GM21423 (cell line): Measurements from ENCODE around the gene TNRC18.
"Not testable (repeated sequence)": the region's sequence is repeated elsewhere in the genome, so short reads cannot be mapped to it uniquely, and the experiment has no call there.

Source experiments
- ATAC-seq: cut with Tn5 transposase; IDR thresholded peaks from one replicate; pipeline ENCODE4 v1.9.1; 2021; ENCODE audit warnings: mild to moderate bottlenecking, moderate library complexity; ENCODE audit not compliant: unreplicated experiment

TNRC18 gene, protein sequence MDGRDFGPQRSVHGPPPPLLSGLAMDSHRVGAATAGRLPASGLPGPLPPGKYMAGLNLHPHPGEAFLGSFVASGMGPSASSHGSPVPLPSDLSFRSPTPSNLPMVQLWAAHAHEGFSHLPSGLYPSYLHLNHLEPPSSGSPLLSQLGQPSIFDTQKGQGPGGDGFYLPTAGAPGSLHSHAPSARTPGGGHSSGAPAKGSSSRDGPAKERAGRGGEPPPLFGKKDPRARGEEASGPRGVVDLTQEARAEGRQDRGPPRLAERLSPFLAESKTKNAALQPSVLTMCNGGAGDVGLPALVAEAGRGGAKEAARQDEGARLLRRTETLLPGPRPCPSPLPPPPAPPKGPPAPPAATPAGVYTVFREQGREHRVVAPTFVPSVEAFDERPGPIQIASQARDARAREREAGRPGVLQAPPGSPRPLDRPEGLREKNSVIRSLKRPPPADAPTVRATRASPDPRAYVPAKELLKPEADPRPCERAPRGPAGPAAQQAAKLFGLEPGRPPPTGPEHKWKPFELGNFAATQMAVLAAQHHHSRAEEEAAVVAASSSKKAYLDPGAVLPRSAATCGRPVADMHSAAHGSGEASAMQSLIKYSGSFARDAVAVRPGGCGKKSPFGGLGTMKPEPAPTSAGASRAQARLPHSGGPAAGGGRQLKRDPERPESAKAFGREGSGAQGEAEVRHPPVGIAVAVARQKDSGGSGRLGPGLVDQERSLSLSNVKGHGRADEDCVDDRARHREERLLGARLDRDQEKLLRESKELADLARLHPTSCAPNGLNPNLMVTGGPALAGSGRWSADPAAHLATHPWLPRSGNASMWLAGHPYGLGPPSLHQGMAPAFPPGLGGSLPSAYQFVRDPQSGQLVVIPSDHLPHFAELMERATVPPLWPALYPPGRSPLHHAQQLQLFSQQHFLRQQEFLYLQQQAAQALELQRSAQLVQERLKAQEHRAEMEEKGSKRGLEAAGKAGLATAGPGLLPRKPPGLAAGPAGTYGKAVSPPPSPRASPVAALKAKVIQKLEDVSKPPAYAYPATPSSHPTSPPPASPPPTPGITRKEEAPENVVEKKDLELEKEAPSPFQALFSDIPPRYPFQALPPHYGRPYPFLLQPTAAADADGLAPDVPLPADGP (N-terminal part only)

DNA sequence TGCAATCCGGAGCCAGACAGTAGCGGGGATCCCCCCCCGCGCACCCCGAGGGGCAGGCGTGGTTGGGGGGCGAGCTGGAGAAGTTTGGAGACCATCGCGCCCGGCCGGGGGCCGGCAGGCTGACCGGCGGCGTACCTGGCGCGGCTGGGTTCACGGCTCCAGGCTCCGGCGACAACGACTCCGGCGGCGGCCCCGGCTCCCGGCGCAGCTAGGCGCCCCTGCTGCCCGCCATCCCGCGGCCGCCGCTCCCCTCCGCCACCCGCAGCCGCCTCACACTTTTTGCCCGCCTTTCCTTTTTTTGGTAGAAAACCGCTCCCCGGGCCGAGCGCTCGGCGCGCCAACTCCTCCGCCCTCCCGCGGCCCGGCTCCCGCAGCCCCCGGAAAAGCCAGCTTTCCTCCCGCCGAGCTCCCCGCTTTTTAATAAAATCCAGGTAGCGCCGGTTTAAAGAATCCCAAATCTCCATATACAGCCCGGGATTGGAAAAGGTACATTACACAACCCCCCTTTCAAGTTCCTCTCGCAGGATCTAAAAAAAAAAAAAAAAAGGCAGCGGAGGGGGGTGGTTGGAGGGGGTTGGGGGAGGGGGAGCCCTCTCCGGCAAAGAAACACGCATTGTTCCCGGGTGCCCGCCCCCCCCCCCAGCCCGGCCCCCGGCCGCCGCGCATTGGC, at the start of gene TNRC18:
Gene TNRC18 (minus strand): TSS at position 529 of the 670 bp plus-strand sequence. CDS start 2,588 bp downstream, outside the sequence.
- ATAC-seq: no peak

DNA sequence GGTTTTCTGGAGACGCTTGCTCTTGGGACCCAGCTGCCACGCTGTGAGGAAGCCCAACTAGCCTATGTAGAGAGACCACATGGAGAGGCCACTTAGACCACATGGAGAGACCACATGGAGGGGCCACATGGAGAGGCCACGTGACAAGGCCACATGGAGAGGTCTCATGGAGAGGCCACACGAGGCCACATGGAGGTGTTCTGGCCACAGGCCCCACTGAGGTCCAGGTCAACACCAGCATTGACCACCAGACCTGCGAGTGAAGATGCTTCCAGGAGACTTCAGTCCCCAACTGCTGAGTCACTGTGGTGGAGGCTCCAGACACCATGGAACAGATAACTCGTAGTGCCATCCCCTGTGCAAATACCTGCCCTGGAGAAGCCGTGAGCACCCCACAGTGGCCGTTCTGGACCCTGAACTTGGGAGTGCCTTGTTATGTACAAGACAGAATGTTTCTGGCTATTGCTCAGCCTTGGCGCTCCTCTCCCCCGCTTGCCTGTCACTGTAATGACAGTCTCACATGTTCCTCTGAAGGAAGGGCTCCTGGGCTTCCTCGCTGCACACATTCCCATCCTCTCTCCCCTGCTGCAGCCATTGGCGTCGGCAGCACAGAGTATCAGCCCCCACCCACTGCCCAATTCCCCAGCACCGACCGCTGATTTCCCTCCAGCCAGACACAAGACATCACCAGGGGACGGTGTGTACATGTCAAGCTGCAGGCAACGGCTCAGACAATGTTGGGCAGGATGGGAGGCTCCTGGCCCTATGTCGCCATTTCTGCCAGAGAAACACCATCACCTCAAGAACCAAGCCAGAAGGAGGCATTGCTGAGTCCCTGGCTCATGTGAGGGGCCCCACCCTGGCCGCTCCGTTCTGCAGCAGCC, 49.0 kb upstream of the TNRC18 start:
- ATAC-seq: no peak

DNA sequence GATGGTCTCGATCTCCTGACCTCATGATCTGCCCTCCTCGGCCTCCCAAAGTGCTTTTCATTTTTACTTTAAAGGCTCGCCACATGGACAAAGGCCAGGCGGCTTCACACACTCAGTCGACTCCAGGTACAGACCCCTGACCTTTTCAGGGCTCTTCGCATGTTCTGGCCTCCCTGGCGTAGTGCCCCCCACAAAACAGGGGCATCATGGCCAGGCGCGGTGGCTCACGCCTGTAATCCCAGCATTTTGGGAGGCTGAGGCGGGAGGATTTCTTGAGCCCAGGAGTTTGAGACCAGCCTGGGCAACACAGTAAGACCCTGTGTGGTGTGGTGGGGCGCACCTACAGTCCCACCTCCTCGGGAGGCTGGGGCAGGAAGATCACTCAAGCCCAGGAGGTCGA, 48.0 kb upstream of the TNRC18 start:
- not testable (repeated sequence) for ATAC-seq

DNA sequence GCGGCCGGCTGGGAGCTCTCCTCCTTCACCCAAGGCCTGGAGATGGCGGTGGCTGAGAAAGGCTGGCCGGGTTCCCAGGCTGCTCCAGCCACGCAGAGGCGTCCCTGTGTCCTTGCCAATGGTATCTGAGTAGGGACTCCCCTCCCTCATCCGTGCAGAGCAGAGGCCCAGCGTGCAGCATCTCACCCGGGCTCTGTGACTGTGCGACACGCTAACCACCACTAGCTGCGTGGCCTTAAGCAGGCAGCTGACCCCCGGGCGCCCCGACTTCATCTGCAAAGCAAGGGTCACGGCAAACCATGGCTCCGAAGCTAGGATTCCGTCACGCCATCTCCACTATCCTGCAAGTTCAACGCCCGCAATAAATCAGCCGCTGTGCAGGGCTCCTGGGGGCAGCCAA, 47.2 kb upstream of the TNRC18 start:
- no peak for ATAC-seq

DNA sequence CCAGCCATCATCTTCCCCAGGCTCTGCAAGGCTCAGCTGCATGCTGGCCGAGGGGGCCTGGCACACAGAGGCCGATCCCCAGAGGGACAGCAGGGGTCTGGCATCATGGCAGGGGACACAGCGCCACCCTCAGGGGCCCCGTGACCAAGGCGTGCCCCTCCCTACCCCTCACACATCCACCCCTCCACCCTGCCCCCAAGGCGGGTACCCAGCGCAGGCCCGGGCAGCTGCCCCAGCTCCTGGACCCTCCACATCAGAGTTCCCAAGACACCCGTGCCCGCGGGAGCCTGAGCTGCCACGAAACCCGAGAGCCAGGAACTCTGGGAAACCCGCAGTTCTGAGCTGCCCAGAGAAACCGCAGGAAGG, 46.5 kb upstream of the TNRC18 start:
- no peak for ATAC-seq

DNA sequence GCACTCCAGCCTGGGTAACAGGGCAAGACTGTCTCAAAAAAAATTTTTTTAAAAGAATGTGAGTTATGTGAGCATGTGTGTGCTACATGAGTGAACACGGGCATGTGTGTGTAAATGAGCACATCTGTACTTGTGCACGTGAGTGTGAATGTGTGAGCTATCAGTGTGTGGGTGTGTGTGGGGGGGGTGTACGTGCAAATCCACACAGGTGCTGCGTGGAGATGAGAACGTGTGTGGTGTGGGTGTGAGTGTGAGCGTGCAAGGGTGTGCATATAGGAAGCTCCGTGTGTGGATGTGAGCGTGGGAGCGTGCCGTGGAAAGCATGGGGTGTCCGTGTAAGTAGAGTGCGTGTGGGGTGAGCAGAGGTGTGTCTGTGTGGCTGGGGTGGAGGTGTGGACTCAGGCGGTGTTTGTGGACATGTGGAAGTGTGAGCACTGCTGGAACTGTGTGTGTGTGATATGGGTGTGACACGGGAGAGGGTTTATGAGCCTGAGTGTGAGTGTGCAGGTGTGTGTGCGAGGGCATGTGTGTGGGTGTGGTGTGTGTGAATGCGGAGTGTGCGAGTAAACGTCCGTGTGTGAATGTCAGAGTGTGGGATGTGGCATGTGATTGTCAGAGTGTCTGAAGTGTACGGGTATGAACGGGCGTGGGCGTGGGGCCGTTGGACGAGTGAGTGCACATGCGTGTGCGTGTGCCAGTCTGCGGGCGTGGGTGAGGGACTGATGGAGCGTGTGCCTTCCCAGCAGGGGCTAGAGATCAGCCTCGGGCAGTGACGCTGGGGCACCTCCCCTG, 45.9 kb upstream of the TNRC18 start:
- ATAC-seq: no peak

DNA sequence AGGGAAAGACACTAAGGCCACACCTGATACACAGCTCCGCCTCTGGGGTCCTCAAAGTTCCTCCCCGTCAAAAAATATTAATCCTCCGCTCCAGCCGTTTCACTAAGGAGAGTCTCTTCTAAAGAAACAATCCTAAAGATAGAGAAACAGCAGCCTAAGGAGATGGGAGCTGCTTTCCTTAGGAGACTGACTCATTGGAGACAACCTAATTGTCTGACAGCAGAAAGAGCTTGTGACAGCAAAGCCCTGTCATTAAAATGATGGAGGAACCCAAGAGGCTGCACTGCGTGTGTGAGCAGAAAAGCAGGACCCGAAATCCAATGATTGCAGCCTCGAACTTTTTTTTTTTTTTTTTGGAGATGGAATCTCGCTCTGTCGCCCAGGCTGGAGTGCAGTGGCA, 44.0 kb upstream of the TNRC18 start:
- no peak for ATAC-seq

DNA sequence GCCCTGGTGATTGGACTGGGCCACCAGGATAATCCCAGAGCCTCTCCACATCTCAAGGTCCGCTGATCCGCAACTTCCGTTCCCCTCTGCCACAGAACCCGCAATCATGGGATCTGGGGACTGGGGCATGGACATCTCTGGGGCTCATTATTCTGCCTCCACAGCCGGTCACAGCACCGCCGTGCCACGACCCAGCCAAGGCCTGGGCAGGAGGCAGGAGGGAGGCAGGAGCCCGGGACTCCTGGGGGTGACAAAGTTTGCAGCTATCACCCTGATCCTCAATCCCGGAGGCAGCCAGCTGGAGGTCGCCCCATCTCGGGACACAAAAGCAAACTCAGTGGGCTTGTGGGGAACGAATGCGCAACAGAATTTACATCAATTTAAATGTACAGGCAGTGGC, 42.9 kb upstream of the TNRC18 start:
- no peak for ATAC-seq

DNA sequence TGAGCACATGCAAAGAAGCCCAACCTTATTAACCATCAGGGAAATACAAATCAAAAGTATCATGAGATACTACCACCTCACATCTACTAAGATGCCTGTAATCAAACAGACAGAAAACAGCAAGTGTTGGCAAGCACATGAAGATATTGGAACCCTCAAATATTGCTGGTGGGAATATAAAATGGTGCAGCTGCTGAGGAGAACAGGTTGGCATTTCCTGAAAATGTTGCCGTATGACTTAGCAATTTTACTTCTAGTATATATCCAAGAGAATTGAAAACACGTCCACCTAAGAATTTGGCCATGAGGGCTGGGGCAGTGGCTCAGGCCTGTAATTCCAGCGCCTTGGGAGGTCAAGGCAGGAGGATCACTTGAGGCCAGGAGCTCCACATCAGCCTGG, 39.4 kb upstream of the TNRC18 start:
- ATAC-seq: no peak

DNA sequence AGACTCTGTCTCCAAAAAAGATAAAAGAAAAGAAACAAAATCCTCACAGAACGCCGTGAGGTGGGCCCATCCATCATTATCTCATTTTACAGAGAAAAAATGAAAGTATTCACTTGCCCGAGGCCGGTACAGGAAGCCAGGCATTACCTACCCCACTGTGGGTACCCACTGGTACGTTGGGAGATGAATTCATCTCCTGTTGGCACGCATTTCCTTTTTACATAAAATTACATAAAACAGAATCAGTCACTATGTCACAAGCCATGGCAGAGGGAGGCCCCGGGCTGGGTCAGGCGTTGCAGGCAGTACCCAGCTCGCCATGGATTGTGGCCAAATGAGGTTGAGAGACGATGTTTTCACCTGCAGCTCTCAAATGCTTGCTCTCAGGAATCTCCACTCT, 38.6 kb upstream of the TNRC18 start:
- ATAC-seq: no peak

DNA sequence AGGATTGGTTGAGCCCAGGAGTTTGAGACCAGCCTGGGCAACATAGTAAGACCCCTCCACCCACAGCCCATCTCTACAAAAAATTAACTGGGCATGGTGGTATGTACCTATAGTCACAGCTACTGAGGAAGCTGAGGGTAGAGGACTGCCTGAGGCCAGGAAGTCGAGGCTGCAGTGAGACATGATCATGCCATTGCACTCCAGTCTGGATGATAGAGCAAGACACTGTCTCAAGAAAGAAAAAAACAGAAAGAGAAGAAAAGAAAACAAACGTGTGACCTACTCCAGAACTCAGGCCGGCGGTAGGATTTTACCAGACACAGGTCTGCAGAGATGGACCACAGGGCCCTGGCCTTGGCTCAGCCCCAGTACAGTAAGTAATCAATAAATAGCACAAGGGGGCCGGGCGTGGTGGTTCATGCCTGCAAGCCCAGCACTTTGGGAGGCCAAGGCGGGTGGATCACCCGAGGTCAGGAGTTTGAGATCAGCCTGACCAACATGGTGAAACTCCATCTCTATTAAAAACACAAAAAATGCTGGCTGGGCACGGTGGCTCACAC, 35.4 kb upstream of the TNRC18 start:
- ATAC-seq: no peak

DNA sequence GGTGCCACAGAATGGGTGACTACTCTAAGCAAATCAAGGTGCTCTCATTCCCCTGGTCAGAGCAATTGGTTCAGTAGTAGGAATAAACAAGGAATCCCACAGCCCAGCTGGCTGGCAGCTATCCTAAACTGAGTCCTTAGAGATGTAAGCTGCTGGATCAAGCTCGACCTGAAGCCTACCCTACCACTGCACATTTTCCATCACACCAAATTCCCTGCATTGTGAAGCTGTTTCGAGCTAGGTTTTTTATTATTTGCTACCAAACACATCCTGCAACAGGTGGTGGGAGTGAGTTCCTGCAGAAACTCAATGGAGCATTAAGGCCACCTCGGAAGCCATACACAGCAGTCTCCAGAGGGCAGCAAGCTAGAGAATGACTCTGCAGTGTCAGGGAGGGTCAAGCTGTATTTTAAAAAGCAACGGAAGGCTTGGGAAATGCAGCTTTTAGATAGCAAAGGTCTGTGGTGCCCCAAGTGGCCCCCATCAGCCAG, 33.7 kb upstream of the TNRC18 start:
- no peak for ATAC-seq

DNA sequence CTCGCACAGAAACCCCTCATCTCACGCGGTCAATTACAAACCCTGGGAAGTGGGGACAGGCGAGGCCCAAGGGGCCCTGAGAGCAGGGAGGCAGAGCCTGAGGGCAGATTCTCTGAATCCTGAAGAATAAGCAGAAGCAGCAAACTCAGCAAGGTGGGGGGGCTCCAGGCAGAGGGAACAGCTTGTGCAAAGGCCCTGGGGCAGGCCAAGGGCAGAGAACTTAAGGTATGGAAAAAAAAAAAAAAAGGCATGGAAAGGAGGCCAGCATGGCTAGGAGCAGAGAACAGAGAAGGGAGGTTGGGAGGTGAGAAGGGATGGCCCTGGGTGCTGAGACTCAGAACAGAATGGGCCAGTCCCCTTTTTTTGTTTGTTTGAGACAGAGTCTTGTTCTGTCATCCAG, 32.8 kb upstream of the TNRC18 start:
- ATAC-seq: no peak

DNA sequence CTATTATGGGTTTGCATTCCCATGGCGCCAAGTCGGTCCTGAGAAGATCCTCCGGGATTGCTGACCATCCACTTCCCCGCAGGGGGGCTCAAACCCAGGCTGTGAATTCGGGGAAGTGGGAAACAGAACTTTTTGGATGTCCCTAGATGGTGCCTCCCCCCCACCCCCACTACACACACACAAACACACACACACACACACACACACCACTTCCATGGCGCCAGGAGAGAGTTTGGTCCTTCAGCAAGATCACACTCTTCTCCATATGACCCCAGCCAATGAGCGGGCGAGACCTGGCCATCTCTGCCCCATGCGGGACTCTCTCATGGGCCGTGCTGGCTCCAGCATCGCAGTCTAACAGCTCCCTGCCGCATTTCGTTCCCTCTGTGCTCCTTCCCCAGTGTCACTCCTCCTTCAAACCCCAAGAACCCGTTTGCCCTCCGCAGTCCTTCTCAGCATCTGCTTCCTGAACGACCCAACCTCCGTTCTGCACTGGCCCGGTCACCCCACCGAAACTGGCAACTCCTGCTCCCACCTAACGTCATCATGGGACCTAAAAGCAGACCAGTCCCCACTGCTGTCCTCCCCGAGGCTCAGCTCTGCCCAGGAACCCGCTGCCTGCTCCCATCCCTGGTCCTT, 32.1 kb upstream of the TNRC18 start:
- no peak for ATAC-seq

DNA sequence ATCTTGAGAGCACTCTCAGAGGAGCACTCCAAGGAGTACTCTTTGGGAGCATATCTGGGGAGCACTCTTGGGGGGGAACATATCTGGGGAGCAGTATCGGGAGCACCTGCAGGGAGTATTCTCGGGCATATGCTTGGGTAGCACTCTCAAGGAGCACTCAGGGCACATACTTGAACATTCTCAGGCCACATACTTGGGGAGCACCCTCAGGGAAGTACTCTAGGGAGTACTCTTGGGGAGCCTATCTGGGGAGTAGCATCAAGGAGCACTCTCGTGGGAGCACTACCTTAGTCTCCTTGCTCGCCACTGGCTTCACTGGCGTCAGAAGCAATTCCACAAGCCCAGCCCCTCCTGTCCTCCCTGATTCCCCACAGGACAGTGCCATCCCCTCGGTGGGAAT, 31.5 kb upstream of the TNRC18 start:
- no peak for ATAC-seq

DNA sequence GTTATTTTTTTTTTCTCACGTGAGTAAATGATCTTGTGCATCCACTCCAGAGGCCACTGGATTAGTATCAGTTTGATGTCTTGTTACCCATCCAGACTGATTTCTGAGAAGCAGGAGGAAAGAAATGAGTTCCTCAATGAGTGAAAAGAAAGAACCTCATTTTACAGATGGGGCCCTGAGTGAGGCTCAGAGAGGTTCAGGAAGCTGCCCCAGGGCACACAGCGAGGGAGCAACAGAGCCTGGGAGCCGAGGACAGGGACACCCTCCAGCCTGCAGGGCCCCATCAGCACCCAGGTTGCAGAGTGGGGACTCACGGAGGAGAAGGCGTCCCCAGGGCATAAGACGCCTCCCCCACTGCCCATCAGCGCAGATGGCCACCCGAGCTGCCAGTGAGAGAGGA, 30.9 kb upstream of the TNRC18 start:
- ATAC-seq: no peak

DNA sequence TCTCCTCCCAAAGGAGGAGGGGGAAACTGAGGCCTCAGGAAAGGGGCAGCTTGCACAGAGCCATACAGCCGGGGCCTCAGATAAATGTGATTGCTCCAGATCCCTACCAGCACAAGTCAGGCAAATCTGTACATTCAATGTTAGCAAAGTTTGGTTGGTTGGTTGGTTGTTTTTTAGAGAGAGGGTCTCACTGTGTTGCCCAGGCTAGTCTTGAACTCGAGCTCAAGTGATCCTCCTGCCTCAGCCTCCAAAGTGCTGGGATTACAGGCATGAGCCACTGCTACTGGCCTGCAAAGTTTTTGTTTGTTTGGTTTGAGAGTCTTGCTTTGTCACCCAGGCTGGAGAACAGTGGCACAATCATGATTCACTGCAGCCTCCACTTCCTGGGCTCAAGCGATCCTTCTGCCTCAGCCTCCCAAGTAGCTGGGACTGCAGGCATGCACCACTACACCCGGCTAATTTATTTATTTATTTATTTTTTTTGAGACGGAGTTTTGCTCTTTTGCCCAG, 30.0 kb upstream of the TNRC18 start:
- ATAC-seq: no peak

DNA sequence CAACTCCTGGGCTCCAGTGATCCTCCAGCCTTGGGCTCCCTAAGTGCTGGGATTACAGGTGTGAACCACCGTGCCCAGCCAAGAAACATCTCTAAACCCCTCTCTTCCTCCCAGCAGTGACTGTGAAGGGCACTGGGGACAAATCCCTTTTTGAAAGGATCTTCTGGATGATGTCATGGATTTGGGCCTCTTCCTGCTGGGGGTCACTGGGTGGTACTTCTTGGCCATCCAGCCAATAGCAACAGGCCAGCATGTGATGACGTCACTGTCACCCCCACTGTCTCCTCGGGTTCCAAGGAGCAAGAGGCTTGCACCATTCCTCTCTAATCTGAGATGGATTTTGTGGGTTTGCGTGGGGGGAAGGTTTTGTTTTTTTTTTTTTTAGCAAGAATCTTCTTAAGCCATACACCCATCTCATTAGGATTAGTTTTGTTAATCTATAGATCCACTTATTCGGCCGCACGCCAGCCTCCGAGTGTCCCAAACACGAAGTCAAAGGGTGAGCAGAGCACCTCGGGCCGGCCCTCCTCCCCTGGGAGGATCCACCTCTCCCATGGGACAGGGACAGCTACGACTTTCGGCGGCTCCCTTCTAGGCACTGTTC, 29.4 kb upstream of the TNRC18 start:
- ATAC-seq: no peak
